Forelimb muscle (tissue), 1 donor: Measurements from ENCODE around the gene PRKRIP1. TPM values are rescaled to one million over a fixed set of nuclear protein-coding genes. Genes with fewer than 3 reads are reported as not detected.

ENCODE experiments used
- polyA plus RNA-seq: library from polyadenylated mRNA; unstranded; fragments of 120-200 nt; gene quantifications from one replicate; pipeline ENCODE4 v1.2.1, GENCODE V29; 2013; ENCODE audit not compliant: insufficient read length

PRKRIP1 gene
- polyA plus RNA-seq, 1 donor = 27.4 TPM

Other genes starting within 250 kb of the PRKRIP1 start
- 17.7 TPM for gene SH2B2, start 109.5 kb upstream of the PRKRIP1 start, polyA plus RNA-seq
- 5.3 TPM for gene SPDYE6, start 39.9 kb upstream of the PRKRIP1 start, polyA plus RNA-seq
- gene ORAI2, start 37.2 kb downstream of the PRKRIP1 start, polyA plus RNA-seq = 7.4 TPM
- gene ALKBH4, start 68.5 kb downstream of the PRKRIP1 start, polyA plus RNA-seq = 7.9 TPM
- 10.2 TPM for gene LRWD1, start 68.6 kb downstream of the PRKRIP1 start, polyA plus RNA-seq
- 28.0 TPM for gene POLR2J, start 82.6 kb downstream of the PRKRIP1 start, polyA plus RNA-seq
- gene RASA4B, start 121.4 kb downstream of the PRKRIP1 start, polyA plus RNA-seq = 20.7 TPM
- 13.4 TPM for gene UPK3BL2, start 147.3 kb downstream of the PRKRIP1 start, polyA plus RNA-seq
- 7.4 TPM for gene SPDYE2, start 154.9 kb downstream of the PRKRIP1 start, polyA plus RNA-seq
- gene POLR2J3, start 176.2 kb downstream of the PRKRIP1 start, polyA plus RNA-seq = 60.3 TPM
- 38.6 TPM for gene RASA4, start 220.4 kb downstream of the PRKRIP1 start, polyA plus RNA-seq
- 9.8 TPM for gene UPK3BL1, start 246.4 kb downstream of the PRKRIP1 start, polyA plus RNA-seq